DMS114 treated with DMSO at 0.1 percent for 48 hours (cell line): Measurements from ENCODE around the gene RFC4.

Source experiments
- DNase-seq: peaks from one replicate; lab custom pipeline; 2025; ENCODE audit not compliant: unreplicated experiment; lab: John Stamatoyannopoulos, UW

Gene RFC4

DNA sequence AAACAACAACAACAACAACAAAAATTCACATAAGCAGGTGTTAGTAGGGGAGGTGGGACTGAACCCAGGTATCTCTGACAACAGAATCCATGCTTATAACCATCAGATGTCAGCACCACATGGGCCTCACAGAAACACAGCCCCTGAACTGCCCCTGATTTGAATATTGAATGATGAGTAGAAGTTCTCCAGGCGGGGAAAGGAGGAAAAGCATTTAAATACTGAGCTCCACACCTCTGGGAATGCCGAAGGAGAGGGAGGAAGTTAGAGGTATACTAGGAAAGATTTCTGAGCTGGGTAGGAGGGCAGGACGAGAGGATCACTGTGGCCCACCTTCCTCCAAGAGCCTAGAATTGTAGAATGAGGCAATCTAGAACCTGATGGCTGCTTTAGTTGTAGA, 54.8 kb downstream of the RFC4 start:
- no peak for DNase-seq

DNA sequence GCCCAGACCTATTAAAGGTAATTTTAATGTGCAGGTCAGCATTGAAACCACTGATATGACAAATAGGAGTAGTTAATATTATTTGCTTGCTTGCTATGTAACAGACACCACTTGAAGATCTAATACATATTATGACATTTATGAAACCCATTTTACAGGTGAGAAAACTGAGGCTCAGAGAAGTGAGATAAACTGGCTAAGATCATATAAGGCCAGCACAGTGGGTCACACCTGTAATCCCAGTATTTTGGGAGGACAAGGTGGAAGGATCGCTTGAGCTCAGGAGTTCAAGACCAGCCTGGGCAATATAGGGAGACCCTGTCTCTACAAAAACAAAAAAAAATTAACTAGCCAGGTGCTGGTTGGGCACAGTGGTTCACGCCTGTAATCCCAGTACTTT, 56.0 kb downstream of the RFC4 start:
- DNase-seq = no peak

DNA sequence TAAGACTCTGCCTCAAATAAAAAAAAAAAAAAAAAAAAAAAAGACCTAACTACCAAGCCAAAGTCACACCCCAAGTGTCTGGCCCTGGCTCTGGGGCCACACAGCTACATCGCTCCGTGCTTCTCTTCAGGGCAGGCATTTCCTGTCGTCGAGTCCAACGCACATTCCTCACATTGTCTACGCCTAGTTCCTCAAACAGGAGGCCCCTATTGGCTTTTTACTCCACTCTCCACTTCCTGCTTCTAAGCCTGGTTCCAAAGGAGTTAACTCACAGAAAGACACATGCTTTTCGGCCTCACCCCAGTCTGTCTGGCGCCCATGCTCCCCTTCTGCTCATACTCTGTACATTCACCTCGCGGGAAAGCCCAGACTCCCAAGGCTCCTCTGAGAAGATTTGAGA, 60.3 kb downstream of the RFC4 start:
- DNase-seq = no peak

DNA sequence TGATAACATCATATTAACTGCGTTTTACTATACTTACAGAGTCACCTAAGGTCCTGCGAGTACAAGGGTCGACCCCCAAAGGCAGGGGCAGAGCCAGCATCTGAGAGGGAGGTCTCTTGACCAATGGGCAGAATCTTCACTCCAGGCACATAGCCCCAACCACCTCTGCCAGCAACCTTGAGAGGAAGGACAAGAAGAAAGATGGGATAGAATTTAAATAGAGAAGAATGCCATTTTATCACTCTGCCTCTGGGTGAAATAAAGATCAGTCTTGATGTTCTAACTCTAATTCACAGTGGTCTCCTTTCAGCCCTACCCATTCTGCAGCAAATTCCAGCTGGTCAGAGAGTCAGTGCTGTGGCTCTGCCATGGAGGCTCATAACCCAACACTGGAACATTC, 62.6 kb downstream of the RFC4 start:
- no peak for DNase-seq

DNA sequence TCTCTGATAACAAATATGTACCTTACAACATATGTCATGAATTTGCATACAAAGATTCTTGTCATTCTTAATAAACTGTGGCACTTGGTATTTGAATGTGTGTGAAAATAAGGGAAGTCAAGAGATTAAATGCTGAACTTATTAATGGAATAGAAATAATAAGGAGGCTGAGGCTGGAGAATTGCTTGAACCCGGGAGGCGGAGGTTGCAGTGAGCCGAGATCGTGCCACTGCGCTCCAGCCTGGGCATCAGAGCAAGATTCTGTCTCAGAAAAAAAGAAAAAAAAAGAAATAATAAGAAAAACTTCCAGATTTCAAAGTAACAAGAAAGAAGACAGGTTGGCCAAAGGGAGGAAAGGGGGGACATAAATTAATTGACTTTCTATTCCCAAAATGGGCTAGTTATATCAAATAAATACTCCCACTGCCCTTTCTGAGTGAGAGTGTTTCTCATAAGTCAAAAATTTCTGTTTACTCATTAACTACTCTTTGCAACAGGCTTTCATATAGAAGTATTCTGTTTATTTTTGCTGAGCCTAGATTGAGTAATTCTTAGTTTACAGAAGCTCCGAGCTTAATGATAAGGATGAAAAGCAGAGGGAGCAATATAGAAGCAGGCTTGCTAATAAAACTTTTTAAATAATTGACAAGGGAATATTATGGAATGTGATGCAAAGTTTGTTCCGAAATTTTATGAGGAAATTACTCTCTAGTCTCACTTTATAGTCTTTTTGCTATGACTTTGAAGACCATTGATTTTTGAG, 63.5 kb downstream of the RFC4 start:
- no peak for DNase-seq
